SW480 (cell line): ENCODE data around the gene LRRC56.

ENCODE experiments used
- DNase-seq: peaks from one replicate; pipeline ENCODE4 v3.0.0-alpha.2; 2016; ENCODE audit warnings: low spot score

LRRC56 gene

GRCh38 chr11:575996-576768 is 38.9 kb downstream of the LRRC56 start, which contains the start of gene PHRF1:
TSS of gene PHRF1 (plus strand) at chr11:576470. CDS start at chr11:581513, 5,043 bp downstream.
- DNase-seq, result peak; percentile 91

- no peak for DNase-seq
Observed at GRCh38 chr11:576811-577610, 39.7 kb downstream of the LRRC56 start.

GRCh38 chr11:577611-577894 is 40.2 kb downstream of the LRRC56 start:
- DNase-seq, result no peak

- no peak for DNase-seq
Observed at GRCh38 chr11:578276-579035, 41.1 kb downstream of the LRRC56 start.

- no peak for DNase-seq
Observed at GRCh38 chr11:579830-580601, 42.7 kb downstream of the LRRC56 start.

GRCh38 chr11:581342-581741 is 44.0 kb downstream of the LRRC56 start:
- no peak for DNase-seq

GRCh38 chr11:581752-582151 is 44.4 kb downstream of the LRRC56 start:
- DNase-seq, result no peak

- DNase-seq, result no peak
Observed at GRCh38 chr11:584287-584686, 47.0 kb downstream of the LRRC56 start.

GRCh38 chr11:586376-587316 is 49.3 kb downstream of the LRRC56 start:
- DNase-seq, result no peak

- DNase-seq, result no peak
Observed at GRCh38 chr11:587546-587945, 50.2 kb downstream of the LRRC56 start.

GRCh38 chr11:587978-588380 is 50.7 kb downstream of the LRRC56 start:
- no peak for DNase-seq

- no peak for DNase-seq
Observed at GRCh38 chr11:589798-590197, 52.5 kb downstream of the LRRC56 start.

- DNase-seq, result no peak
Observed at GRCh38 chr11:590997-591396, 53.7 kb downstream of the LRRC56 start.

- DNase-seq, result no peak
Observed at GRCh38 chr11:592501-592900, 55.2 kb downstream of the LRRC56 start.

GRCh38 chr11:592918-593317 is 55.6 kb downstream of the LRRC56 start:
- no peak for DNase-seq

- no peak for DNase-seq
Observed at GRCh38 chr11:593347-593746, 56.0 kb downstream of the LRRC56 start.

GRCh38 chr11:595400-595799 is 58.1 kb downstream of the LRRC56 start:
- no peak for DNase-seq

- no peak for DNase-seq
Observed at GRCh38 chr11:596374-596773, 59.0 kb downstream of the LRRC56 start.

- DNase-seq, result no peak
Observed at GRCh38 chr11:597166-597725, 59.9 kb downstream of the LRRC56 start.

- no peak for DNase-seq
Observed at GRCh38 chr11:598005-598680, 60.8 kb downstream of the LRRC56 start.
